Measurements from ENCODE around the gene FZR1. TPM values are rescaled to one million over a fixed set of nuclear protein-coding genes. Genes with fewer than 3 reads are reported as not detected.

FZR1 gene
- total RNA-seq, 1 donor from 2014 or later = 20.7 TPM

GRCh38 chr19:3479177-3479833 lies 26.8 kb upstream of the FZR1 start:
- peaks cover 83% of the 10 kb centered on the region for H3K27me3 ChIP-seq (ENCODE audit: low read depth)
- no peak for DNase-seq
- no peaks in the 10 kb centered on the region for H3K9me3 ChIP-seq (replicated peaks)
- H3K4me3 ChIP-seq = no peak overlapping the region
- TF ChIP-seq CTCF (IDR thresholded peaks at IDR 0.05; ENCODE audit: borderline replicate concordance) = no peak
- no peaks in the 10 kb centered on the region for H3K36me3 ChIP-seq
- intact Hi-C loops (cut with micrococcal nuclease) = no loop called here
- H3K4me1 ChIP-seq = no peaks in the 10 kb centered on the region
- H3K27ac ChIP-seq (replicated peaks) = no peak overlapping the region

GRCh38 chr19:3479834-3480215 lies 26.3 kb upstream of the FZR1 start:
- no peak overlapping the region for H3K4me3 ChIP-seq
- no peak for DNase-seq

GRCh38 chr19:3480383-3481091 lies 25.6 kb upstream of the FZR1 start, which contains the start of gene SMIM24:
Gene SMIM24, minus strand, starts transcription at chr19:3480525. Its CDS starts 62 bp downstream, at chr19:3480463.
- Histone ChIP-seq H3K27me3 (ENCODE audit: low read depth) (peaks cover 82% of the 10 kb centered on the region), H3K4me1 (no peaks in the 10 kb centered on the region), H3K27ac (replicated peaks) (no peak within 1 kb of the TSS), H3K36me3 (no peaks in the 10 kb centered on the region), H3K4me3 (no peak within 1 kb of the TSS), H3K9me3 (replicated peaks) (no peaks in the 10 kb centered on the region)
- no peak for TF ChIP-seq CTCF (IDR thresholded peaks at IDR 0.05; ENCODE audit: borderline replicate concordance)
- DNase-seq = no peak
- intact Hi-C loops (cut with micrococcal nuclease) = no loop called here

More at GRCh38 chr19:3479834-3480215, 26.3 kb upstream of the FZR1 start:
- Histone ChIP-seq H3K36me3 (no peaks in the 10 kb centered on the region), H3K27ac (replicated peaks) (no peak overlapping the region), H3K4me1 (no peaks in the 10 kb centered on the region), H3K27me3 (ENCODE audit: low read depth) (peaks cover 83% of the 10 kb centered on the region), H3K9me3 (replicated peaks) (no peaks in the 10 kb centered on the region)
- no peak for TF ChIP-seq CTCF (IDR thresholded peaks at IDR 0.05; ENCODE audit: borderline replicate concordance)
- intact Hi-C loops (cut with micrococcal nuclease) = no loop called here

- Histone ChIP-seq H3K9me3 (replicated peaks) (no peaks in the 10 kb centered on the region), H3K27me3 (ENCODE audit: low read depth) (peaks cover 81% of the 10 kb centered on the region), H3K4me3 (no peak overlapping the region), H3K27ac (replicated peaks) (no peak overlapping the region), H3K4me1 (no peaks in the 10 kb centered on the region), H3K36me3 (no peaks in the 10 kb centered on the region)
- TF ChIP-seq CTCF (IDR thresholded peaks at IDR 0.05; ENCODE audit: borderline replicate concordance) = no peak
- intact Hi-C loops (cut with micrococcal nuclease) = no loop called here
- DNase-seq = no peak
Observed at GRCh38 chr19:3481241-3482090, 24.6 kb upstream of the FZR1 start.

GRCh38 chr19:3482507-3483225 lies 23.4 kb upstream of the FZR1 start:
- no peak overlapping the region for H3K4me3 ChIP-seq
- no peak overlapping the region for H3K27ac ChIP-seq (replicated peaks)
- intact Hi-C loops (cut with micrococcal nuclease) = no loop called here
- H3K27me3 ChIP-seq (ENCODE audit: low read depth) = peaks cover 79% of the 10 kb centered on the region
- no peak for DNase-seq
- TF ChIP-seq CTCF (IDR thresholded peaks at IDR 0.05; ENCODE audit: borderline replicate concordance) = no peak
- H3K36me3 ChIP-seq = no peaks in the 10 kb centered on the region
- no peaks in the 10 kb centered on the region for H3K4me1 ChIP-seq
- H3K9me3 ChIP-seq (replicated peaks) = no peaks in the 10 kb centered on the region

All from left ventricle myocardium inferior (tissue), 1 donor.